Activated naive CD4-positive, alpha-beta T cell treated with anti-CD3 and anti-CD28 coated beads, Interleukin-2, amount 10 ng/mL, durations not matched to agents 7 days and 5 days (primary cell): Measurements from ENCODE around the gene MALL.
A peak's percentile ranks its signal among the peaks of the same experiment; 100 is the strongest.
"Not testable (repeated sequence)": the region's sequence is repeated elsewhere in the genome, so short reads cannot be mapped to it uniquely, and the experiment has no call there.

ENCODE experiments used
- CTCF ChIA-PET: fragments of 350-600 bp; sonication (Branson Sonifier 250); formaldehyde crosslinking; loops from one replicate; lab custom pipeline; 2021; ENCODE audit warnings: antibody characterized with exemption; lab: Charles Lee
- DNase-seq: peaks from one replicate; pipeline ENCODE4 v3.0.0-alpha.2; 2020
- H3K27ac Mint-ChIP-seq: one replicate; pipeline ENCODE4 v1.8.0; 2021; ENCODE audit warnings: mild to moderate bottlenecking, moderate library complexity, mixed read lengths
- H3K27me3 Mint-ChIP-seq: one replicate; pipeline ENCODE4 v1.8.0; 2021; ENCODE audit warnings: mild to moderate bottlenecking, mixed read lengths
- H3K36me3 Mint-ChIP-seq: one replicate; pipeline ENCODE4 v1.8.0; 2021; ENCODE audit warnings: mixed read lengths
- H3K4me1 Mint-ChIP-seq: one replicate; pipeline ENCODE4 v1.8.0; 2021; ENCODE audit warnings: mixed read lengths
- H3K4me3 Mint-ChIP-seq: one replicate; pipeline ENCODE4 v1.8.0; 2021; ENCODE audit warnings: mild to moderate bottlenecking, moderate library complexity, mixed read lengths
- H3K9me3 Mint-ChIP-seq: one replicate; pipeline ENCODE4 v1.8.0; 2021; ENCODE audit warnings: mixed read lengths

MALL gene

DNA sequence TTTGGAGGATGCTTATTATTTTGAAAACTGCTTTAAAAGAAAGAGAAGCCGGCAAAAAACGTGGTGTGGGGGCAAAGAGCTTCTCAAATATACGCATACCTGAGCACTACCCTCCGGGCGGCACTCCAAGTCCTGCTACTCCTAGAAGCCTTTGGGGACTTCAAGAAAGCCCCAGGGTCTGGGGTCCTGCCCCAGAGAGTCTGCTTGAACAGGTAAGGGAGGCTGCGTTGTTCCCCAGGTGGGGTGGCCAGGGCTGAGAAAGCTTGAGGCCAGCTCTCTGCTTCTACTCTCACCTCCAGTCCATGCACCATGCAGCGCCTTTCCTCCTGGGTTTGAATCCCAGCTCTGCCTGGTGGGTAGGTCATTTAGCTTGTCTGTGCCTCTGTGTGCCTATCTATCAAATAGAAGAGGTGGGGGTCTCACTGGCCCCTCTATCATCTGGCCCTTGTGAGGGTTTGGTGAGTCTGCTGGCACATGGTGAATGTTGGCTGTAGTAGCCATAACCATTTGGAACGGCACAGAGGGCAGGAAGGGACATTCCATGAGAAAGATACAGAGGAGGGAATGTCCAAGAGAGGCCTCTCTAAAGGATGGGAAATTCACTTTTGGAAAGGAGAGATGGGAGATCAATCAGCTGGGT, 19.5 kb downstream of the MALL start:
- CTCF ChIA-PET = no interaction called here
- no peak overlapping the region for H3K27ac Mint-ChIP-seq

DNA sequence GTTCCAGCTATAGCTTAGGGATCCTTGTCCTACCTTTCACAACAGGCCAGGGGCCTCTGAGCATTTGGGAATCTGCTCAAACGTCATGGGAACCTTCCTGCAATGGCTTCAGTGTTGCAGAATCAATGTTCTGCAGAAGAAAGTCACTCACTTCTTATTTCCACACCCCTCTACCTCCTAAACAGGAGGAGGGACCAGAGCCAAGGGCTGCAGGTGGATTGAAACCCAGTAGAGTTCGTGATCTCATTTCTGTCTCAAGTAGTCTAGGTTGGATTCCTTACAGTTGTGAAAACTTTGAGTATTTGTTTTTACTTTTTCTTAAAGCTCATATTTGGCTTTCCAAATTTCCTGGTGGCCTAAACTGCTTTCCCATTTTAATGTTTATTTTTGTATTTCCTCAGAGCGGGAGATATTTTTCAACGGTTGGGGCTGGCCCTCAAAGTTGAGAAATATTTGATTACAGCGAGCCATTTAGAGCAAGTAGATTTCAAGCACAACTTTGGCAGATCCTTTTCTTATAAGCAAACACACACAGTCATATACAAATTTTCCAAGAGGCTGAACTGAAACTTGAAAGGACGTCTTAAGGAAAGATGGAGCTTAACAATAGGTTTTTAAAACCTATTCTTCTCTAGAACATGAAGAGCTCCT, 20.6 kb downstream of the MALL start:
- H3K4me3 Mint-ChIP-seq, H3K36me3 Mint-ChIP-seq, H3K9me3 Mint-ChIP-seq, DNase-seq, CTCF ChIA-PET, H3K4me1 Mint-ChIP-seq, H3K27ac Mint-ChIP-seq: not testable (repeated sequence)
- H3K27me3 Mint-ChIP-seq = peaks cover 20% of the 10 kb centered on the region

More for the DNA sequence above, 19.5 kb downstream of the MALL start:
- no peaks in the 10 kb centered on the region for H3K36me3 Mint-ChIP-seq
- no peak for DNase-seq
- peaks cover 20% of the 10 kb centered on the region for H3K27me3 Mint-ChIP-seq
- no peaks in the 10 kb centered on the region for H3K9me3 Mint-ChIP-seq
- peaks cover 13% of the 10 kb centered on the region for H3K4me1 Mint-ChIP-seq
- H3K4me3 Mint-ChIP-seq = no peak overlapping the region

DNA sequence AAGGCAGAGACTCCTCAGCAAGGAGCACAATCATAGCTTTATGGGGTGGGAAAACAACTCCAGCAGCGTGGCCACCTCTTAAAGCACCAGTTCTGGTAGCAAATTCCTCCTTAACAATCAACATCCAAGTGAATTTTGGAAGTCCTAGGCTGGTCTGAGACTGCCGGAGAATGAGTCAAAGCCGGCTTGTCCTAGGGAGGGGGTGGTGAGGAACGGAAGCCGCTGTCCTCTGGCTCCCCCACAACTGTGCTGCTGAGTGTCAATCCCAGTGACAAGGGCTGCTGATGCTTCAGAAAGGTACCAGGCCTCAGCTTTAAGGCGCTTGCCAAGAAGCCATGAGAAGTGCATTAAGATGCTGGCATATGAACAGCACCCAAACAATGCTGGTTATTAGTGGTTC, 21.7 kb downstream of the MALL start:
- H3K36me3 Mint-ChIP-seq, CTCF ChIA-PET, DNase-seq, H3K4me3 Mint-ChIP-seq, H3K9me3 Mint-ChIP-seq, H3K27ac Mint-ChIP-seq, H3K4me1 Mint-ChIP-seq: not testable (repeated sequence)
- H3K27me3 Mint-ChIP-seq = peaks cover 20% of the 10 kb centered on the region

DNA sequence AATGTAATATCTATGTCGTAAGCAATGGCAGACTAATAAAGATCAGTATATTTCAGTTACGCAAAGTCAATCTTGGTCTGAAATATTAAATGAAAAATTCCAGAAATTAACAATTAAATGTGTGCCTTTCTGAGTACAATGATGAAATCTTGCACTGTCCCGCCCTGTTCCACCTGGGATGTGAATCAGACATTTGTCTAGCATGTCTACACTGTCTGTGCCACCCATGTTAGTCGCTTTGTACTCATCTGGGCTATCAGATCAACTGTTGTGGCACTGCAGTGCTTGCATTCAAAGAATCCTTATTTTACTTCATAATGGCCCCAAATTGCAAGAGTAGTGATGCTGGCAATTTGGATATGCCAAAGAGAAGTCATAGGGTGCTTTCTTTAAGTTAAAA, 25.5 kb downstream of the MALL start:
- H3K36me3 Mint-ChIP-seq, CTCF ChIA-PET, H3K4me1 Mint-ChIP-seq, H3K4me3 Mint-ChIP-seq, H3K27me3 Mint-ChIP-seq, H3K9me3 Mint-ChIP-seq, DNase-seq, H3K27ac Mint-ChIP-seq: not testable (repeated sequence)

DNA sequence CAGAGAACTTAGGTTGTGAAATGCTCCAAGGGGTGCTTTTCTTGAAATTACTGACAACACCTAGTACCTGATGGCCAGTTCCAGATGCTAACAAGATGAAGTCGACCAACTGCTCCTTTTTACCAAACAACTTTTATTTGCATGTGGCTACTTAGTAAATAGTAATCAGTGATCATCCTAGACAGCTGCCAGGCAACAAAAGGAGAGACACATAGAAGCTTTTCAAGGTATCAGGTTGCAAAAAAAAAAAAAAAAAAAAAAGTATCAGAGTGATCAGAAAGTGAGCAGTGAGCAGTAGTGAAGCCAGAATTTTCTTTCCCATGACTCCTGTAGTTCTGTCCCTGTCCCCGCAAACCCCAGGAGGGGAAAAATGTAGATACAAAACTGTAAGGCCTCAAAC, 31.9 kb downstream of the MALL start:
- CTCF ChIA-PET, H3K27me3 Mint-ChIP-seq, H3K36me3 Mint-ChIP-seq: not testable (repeated sequence)

DNA sequence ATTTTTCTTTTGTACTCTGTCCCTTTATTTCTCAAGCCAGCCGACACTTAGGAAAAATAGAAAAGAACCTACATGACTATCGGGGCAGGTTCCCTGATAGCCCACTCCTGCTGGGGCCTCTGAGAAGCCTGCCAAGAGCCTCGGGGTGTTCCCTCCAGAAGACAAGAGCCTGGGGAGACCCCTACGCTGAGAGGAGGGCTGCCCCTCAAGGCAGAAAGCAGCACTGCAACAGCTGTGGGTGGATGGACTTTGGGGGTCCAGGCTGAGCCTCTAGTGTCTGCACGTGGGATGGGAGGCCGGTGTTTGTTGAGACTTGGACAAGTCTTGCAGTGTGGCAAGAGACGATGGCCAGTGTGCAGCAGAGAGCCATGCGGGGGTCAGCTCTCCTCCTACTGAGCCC, 32.5 kb downstream of the MALL start:
- H3K27me3 Mint-ChIP-seq, H3K36me3 Mint-ChIP-seq, CTCF ChIA-PET, H3K9me3 Mint-ChIP-seq, H3K27ac Mint-ChIP-seq, DNase-seq, H3K4me1 Mint-ChIP-seq, H3K4me3 Mint-ChIP-seq: not testable (repeated sequence)

More for the DNA sequence above, 31.9 kb downstream of the MALL start:
- not testable (repeated sequence) for H3K4me1 Mint-ChIP-seq, DNase-seq, H3K4me3 Mint-ChIP-seq, H3K9me3 Mint-ChIP-seq, H3K27ac Mint-ChIP-seq

DNA sequence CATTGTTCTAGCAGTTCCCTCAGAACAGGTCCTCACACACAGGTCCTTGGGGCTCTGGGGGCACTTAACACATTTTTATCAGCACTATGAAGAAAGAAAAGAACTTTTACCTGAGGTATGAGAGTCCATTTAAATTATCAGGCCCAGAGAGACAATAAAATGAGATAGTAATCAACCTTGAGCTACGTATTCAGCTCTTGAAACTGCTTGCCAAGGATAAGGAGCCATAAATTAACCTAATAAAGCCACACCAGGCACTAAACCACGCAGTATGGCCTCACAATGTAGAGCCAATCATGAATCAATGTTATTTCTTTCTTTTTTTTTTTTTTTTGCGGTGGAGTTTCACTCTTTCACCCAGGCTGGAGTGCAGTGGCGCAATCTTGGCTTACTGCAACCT, 37.5 kb downstream of the MALL start:
- DNase-seq, H3K9me3 Mint-ChIP-seq, H3K4me3 Mint-ChIP-seq, H3K27ac Mint-ChIP-seq, H3K36me3 Mint-ChIP-seq, H3K27me3 Mint-ChIP-seq, H3K4me1 Mint-ChIP-seq, CTCF ChIA-PET: not testable (repeated sequence)

DNA sequence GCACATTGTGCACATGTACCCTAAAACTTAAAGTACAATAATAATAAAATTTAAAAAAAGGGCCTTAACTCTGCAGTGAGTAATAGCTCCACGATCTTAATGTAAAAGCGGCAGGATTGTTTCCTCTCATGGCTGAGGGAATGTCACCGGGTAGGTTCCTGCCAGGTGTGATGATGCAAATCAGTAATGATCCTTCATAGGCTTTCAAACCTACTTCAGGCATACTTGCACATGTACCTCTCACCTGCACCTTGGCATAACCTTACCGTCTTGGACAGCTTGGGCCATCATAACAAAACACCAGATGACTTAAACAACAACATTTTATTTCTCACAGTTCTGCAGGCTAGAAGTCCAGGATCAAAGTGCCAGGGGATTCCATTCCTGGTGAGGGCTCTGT, 39.7 kb downstream of the MALL start:
- CTCF ChIA-PET = not testable (repeated sequence)

DNA sequence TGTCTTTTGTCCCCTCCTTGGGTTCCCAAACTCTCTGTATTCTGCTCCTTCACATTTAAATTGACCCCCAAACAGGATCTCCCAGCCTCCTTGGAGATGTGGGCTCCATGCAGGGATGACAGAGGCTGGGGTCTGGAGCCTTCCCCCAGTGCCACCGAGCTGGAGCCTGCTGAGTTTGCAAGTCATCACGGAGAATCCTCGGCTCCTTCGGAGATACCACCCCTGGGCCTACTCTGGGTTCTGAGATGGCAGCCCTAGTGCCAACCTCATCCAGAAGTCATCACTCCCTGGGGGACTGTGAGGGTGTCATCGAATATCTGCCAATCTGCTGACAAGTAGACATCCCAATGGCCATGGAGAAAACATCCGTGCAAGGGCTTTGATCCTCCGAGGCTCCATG, 45.8 kb downstream of the MALL start:
- H3K4me1 Mint-ChIP-seq, H3K27me3 Mint-ChIP-seq, H3K36me3 Mint-ChIP-seq, CTCF ChIA-PET, H3K27ac Mint-ChIP-seq, H3K4me3 Mint-ChIP-seq, H3K9me3 Mint-ChIP-seq: not testable (repeated sequence)
- peak; percentile 14 for DNase-seq

More for the DNA sequence above, 39.7 kb downstream of the MALL start:
- not testable (repeated sequence) for H3K27me3 Mint-ChIP-seq, DNase-seq, H3K9me3 Mint-ChIP-seq, H3K36me3 Mint-ChIP-seq, H3K4me1 Mint-ChIP-seq, H3K27ac Mint-ChIP-seq, H3K4me3 Mint-ChIP-seq

DNA sequence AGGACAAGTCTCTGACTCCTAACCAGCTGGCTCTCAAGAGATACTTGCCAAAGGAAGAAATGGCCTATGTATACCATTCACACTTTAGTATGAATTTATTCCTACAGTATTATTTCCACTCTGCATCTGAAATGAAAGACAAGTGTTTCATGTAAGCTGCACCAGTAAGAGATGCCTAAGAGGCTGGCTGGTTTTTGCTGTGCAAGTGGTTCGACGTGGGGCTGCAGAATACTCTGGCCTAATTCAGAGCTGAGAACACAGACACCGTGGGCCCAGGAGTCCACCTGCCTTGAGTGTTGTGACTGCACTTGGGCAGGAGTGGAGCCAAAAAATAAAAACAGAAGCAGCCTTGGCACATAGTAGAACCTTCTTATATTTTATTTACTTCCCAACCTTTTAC, 47.5 kb downstream of the MALL start:
- H3K27me3 Mint-ChIP-seq, DNase-seq, H3K4me1 Mint-ChIP-seq, H3K9me3 Mint-ChIP-seq, H3K27ac Mint-ChIP-seq, H3K36me3 Mint-ChIP-seq, CTCF ChIA-PET, H3K4me3 Mint-ChIP-seq: not testable (repeated sequence)

DNA sequence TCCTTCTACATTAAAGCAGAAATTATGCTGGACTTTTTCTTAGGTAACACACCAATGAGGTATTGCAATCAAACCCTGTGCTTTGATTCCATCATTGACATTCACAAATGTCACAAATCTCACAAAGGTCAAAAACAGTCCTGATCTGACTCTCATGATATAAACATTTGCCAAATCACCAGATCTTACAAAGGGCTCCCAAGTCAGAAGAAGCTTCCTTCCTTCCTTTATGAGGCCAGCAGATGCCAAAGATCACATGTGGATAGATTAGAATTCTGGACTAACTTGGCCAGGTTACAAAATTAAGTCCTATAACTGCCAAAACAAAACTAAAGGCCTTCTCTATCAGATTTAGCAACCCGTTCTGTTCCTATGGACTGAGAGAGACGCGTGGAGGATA, 53.3 kb downstream of the MALL start:
- H3K4me3 Mint-ChIP-seq, CTCF ChIA-PET, H3K27ac Mint-ChIP-seq, H3K4me1 Mint-ChIP-seq, H3K36me3 Mint-ChIP-seq, DNase-seq, H3K27me3 Mint-ChIP-seq, H3K9me3 Mint-ChIP-seq: not testable (repeated sequence)

DNA sequence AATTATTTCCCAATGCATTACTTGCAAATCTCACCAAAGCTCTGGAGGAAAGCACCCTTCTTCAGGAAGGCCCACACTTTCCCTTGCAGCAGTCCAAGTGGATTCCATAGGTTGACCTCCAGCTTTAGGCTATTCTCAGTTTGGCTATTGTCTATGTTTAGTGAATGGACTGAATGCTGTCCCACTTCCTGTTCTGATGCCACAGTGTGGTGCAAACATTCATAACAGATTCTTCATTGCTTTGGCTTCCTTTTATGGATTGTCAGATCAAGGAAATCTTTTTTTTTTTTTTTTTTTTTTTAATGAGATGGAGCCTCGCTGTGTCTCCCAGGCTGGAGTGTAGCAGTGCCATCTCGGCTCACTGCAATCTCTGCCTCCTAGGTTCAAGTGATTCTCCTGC, 55.1 kb downstream of the MALL start:
- H3K27me3 Mint-ChIP-seq, CTCF ChIA-PET: not testable (repeated sequence)

DNA sequence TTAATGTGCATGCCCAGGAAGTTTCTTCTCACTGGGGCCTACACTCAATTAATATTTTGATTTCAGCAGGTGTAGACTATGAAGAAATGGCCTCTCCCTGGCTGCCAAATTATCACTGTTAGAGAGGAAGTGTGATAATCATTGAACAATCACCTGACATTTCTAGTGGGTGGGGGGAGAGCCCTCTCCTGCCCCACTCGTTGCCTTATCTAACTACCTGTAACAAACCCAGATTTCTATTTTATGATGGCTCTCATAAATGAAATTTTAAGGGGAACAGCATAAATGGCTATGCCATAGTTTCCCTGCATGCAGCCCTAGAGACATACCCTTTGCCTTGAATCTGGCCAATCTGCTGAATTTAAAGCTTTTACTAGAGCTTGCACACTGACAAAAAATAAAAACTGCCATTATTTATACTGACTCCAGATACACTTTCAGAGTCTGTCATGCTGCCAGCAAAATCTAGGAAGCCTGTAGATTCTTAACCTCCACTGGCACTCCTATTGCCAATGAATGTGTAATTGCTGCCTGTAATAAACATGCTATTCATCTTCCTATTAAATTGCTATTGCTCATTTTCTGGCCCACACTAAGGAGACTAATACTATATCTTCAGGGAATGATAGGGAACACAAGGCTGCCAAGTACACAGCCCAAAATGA, 55.8 kb downstream of the MALL start:
- H3K27ac Mint-ChIP-seq, DNase-seq, CTCF ChIA-PET, H3K9me3 Mint-ChIP-seq, H3K36me3 Mint-ChIP-seq, H3K4me3 Mint-ChIP-seq, H3K27me3 Mint-ChIP-seq, H3K4me1 Mint-ChIP-seq: not testable (repeated sequence)

More for the DNA sequence above, 55.1 kb downstream of the MALL start:
- not testable (repeated sequence) for H3K27ac Mint-ChIP-seq, H3K36me3 Mint-ChIP-seq, H3K9me3 Mint-ChIP-seq, H3K4me1 Mint-ChIP-seq, H3K4me3 Mint-ChIP-seq, DNase-seq

DNA sequence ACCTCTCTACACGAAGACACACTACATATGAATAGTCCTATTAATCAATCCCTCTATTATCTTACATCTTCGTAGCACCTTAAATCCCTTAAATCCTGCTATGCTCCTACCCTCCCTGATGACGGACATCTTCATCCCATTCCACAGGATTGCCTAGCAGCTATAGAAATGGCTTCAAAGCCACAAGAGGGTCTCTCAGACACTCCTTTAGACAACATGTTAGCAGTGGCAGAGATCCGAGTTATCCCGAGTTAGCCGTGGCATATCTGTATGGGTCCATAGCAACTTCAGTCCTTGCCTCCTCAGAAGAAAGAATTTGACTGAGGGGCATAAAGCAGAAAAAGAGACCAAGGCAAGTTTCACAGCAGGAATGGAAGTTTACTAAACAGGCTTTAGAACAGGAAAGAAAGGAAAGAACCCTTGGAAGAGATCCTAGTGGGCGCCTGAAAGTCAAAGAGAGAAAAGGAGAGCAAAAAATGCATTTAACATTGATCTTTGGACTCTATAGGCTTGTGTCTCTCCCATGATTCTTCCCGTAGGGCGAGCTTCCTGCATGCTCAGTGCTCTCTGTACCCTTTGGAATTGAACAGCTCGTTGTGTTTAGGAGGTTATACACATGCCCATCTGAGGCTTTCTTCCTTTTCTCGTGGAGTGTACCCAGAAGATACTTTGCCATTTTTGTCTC, 56.5 kb downstream of the MALL start:
- H3K4me3 Mint-ChIP-seq, H3K4me1 Mint-ChIP-seq, CTCF ChIA-PET, DNase-seq, H3K27ac Mint-ChIP-seq, H3K9me3 Mint-ChIP-seq, H3K36me3 Mint-ChIP-seq, H3K27me3 Mint-ChIP-seq: not testable (repeated sequence)

DNA sequence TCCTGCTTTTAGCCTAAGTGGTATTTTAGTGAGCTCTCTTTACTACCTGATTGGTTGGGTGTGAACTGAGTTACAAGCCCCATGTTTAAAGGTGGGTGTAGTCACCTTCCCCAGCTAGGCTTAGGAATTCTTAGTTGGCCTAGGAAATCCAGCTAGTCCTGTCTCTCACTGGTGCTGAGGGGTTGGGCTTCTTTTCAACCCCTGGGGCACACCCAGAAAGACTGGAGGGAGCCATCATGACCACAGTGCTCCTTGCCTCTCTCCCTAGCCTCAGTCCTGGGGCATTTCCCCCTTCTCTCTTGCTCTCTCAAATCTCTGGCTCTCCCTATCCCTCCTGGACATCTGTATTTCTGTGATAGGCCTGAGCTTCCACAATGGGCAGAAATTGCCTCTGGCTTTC, 57.6 kb downstream of the MALL start:
- not testable (repeated sequence) for H3K27me3 Mint-ChIP-seq

More for the DNA sequence above, 57.6 kb downstream of the MALL start:
- H3K4me3 Mint-ChIP-seq, DNase-seq, H3K36me3 Mint-ChIP-seq, H3K27ac Mint-ChIP-seq, H3K9me3 Mint-ChIP-seq, H3K4me1 Mint-ChIP-seq, CTCF ChIA-PET: not testable (repeated sequence)
